HG03196 (cell line): Measurements from ENCODE around the gene ZFYVE27.

Source experiments
- ATAC-seq: cut with Tn5 transposase; IDR thresholded peaks from one replicate; pipeline ENCODE4 v1.9.1; 2021; ENCODE audit not compliant: unreplicated experiment

Gene ZFYVE27

DNA sequence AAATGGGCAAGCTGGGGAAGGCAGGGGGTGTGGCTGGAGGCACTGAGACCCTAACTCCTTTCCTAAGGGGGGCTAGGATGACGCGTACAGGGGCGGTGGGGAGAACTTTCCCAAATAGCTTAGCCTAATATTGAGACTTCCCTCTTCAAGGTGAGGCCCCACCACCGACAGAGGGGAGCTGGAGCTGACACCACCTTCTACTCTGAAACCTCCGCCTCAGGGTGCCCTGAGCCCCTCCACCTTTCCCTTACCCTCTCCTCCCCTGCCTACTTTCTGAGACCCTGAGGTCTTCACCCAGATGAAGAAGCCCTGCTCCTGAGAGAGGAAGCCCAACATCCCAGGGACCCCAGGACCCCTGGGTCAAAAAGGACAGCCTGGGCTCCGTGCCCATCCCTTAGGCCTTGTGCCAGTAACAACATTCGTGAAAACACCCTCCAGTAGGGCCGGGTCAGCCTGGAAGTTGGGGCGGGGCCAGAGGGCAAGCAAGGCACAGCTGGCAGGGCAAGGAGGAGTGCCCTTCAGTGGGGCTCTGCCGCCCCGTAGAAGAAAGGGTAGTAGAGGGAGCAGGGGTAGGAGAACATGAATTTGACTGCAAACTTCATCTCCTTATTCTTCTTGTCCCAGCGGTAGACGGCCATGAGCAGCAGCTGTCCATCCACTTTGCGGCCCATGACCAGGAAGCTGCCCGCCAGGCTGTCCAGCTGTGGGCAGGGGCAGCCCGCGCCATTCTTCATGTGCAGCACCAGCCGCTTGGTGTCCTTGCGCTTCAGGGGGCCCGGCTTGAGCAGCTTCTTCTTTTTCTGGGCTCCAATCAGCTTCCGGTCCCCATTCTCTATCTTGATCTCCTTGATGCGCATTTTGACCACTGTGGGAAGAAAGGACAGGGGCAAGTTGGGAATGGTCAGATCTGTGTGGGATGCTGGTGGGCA lies 30.3 kb downstream of the ZFYVE27 start:
- no peak for ATAC-seq

DNA sequence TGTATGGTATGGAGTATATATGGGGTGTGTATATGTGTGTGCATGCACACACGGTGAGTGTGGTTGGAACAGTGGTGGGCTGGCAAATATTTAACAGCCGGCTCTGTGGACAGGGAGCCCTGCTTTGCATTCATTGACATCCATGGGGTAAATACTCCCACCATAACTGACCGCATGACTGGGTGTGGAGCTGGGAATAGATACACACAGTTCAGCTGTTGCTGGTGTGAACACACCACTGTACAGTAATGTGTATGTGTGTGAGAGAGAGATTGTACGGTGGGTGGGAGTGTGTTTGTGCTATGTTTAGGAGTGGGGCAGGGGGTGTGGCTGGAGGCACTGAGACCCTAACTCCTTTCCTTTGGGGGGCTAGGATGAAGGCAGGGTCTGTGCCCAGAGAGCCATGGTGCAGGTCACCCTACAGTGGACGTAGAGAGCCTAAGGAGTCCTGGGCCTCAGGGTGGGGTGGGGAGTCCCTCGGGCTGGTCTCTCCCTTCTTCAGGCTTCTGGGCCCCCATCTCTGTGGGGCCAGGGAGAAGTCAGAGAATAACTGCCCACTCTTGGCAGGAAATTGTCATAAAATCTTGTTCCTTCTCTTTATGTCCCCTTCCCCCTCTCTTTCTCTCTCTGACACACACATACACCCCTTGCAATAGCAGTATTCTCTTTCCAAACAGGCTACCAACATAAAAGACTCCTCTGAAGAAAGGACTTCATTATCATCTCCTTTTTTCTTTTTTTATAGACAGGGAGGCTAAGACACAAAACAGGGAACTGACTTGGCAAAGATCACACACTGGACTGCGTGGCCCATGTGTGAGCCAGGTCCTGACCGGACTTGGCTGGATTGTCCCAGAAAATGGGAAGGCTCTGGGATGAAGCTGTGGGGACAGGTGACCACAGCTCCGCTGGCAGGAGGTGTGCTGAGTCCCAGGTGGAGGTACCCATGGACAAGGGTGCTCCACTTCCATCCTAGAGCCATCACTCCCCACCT lies 31.7 kb downstream of the ZFYVE27 start:
- no peak for ATAC-seq

DNA sequence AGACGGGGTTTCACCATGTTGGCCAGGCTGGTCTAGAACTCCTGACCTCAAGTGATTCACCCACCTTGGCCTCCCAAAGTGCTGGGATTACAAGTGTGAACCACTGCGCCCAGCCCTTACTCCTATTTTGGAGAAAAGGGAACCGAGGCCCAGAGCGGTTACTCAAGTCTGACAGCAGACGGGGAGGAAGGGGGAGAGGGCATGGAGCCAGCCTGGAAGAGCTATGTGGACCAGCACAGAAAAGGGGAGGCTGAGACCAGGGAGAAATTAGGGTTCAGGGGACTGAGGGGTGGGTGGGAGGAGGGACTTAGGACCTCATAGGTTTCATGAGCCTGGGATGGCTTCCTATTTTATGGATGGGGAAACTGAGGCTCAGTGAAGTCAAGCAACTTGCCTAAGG lies 33.3 kb downstream of the ZFYVE27 start:
- ATAC-seq = no peak

DNA sequence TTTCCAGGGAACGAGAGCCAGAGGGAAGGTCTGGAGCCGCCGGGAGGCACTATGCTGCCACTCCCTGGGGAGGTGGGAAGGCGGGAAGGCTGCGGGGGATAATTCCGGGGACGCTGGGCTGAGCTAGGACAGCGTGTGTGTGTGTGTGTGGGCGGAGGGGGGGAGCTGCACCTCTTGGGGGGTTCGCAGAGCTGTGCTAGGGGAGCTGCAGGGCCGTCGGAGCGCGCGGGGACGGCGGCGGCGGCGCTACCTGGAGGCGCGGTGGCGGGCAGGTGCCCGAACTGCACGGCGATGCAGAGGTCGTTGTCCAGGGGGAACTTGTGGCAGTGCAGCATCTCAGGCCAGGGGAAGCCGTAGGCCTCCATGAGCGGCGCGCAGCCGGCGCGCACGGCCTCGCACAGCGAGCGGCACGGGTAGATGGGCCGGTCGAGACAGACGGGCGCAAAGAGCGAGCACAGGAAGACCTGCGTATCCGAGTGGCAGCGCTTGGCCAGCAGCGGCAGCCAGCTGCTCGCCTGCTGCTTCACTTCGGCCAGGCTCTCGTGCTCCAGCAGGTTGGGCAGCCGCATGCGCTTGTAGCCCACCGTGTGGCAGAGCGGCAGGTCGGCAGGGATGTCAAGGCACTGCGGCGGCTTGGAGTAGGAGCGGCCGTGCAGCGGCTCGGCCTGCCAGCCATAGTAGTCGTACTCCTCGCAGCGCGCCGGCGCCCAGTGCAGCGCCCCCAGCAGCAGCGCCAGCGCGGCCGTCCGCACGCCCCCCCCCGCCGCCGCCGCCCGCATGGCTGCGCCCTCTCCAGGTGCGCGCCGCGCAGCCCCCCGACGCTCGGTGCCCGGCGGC lies 34.3 kb downstream of the ZFYVE27 start:
- no peak for ATAC-seq

DNA sequence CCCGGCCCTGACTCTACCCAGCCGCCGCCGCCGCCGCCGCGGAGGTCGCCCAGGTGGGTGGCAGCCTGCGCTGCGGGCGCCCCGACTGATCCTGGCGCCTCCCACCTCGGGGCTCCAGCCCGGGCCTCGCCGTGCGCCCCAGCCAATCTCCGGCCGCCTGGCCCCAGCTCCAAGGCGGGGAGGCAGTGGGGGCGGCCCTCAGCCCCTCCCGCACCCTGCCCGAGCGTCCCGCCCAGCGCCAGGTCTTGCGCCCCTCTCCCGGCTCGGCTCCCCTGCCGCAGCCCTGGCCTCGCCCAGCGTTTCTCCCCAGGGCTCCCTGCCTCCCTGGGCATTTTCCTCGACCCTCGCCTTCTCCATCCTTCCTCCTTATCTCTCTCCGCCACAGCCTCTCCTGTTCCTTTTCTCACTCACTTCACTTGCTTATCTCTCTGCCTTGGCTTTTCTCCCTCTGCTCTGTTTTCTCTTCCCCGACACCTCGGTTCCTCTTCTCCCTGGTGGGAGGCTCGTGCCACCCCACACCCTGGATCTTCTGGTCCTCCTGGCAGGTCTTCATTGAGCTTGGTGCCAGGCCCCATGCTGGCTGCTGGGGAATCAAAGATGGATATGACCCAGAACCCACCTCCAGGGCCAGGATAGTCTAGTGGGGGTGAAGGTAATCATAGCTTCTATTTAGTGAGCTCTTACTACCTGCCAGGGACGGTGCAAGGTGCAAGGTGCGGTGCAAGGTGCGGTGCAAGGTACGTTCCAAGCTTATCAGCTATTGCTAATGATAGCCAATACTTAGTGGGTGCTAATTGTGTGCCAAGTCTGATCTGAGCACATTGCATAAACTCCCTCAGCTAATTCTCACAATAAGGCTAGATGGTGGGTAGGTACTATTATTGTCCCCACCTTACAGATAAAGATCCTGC lies 35.2 kb downstream of the ZFYVE27 start, which contains the start of gene SFRP5:
Gene SFRP5 (minus strand): TSS at position 87 of the 911 bp plus-strand sequence. CDS start 166 bp downstream, outside the sequence.
- ATAC-seq = no peak

DNA sequence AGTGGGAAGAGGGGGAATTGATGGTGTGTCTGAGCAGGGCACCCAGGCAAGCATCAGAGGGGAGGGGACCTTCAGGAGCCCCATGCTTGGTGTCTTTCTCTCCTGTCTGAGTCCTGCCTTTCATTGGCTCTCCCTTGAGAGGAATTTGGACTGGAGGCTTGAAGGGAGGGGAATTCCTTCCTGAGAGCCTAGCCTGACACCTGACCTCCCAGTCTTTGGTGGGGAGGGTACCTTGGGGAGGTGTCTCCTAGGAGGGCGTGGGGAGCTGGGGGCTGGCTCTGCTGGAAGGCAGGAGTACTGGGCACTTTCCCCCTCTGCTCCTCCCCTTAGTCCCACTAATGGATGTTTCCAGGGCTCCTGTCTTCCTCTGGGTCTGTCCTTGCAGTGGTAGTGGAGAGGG lies 36.2 kb downstream of the ZFYVE27 start:
- ATAC-seq = no peak

DNA sequence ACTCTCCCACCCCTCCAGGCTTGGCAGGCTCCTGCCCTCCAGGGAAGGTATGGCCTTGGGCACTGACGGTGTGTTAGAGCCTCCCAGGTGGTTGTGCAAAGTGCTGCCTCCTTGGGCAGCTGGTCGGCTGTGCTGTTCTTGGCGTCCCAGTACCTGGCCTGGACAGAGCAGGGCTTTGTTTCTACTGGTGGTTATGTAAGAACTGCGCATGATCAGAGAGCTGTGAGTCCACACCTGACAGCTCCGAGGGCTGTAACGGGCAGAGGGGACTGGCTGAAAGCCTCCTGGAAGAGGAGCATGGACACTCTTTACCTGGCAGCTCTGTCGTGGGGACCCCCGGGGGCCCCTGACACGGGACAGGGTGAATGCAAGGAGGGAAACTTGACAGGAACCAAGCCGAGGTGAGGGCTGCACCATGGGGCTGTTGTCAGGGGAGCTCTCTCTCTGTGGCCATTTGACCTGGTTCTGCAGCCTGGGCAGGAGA lies 37.9 kb downstream of the ZFYVE27 start:
- no peak for ATAC-seq

DNA sequence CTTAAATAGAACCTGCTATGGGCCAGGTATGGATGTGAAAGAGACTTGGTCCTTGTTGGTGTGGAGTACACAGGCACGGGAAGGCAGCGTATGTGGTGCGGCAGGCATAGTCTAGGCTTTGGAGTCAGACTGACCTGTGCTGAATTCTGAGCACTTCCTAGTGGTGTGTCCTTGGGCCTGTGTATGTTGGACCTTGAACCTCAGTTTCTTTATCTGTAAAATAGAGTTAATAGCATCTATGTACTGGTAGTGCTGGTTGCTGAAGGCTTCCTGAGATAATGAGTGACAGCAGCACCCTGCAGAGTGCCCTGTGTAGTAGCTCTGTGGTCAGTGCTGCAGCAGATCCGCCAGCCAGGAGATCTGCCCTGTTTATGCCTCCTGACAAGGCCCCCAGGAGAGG lies 40.2 kb downstream of the ZFYVE27 start:
- no peak for ATAC-seq

DNA sequence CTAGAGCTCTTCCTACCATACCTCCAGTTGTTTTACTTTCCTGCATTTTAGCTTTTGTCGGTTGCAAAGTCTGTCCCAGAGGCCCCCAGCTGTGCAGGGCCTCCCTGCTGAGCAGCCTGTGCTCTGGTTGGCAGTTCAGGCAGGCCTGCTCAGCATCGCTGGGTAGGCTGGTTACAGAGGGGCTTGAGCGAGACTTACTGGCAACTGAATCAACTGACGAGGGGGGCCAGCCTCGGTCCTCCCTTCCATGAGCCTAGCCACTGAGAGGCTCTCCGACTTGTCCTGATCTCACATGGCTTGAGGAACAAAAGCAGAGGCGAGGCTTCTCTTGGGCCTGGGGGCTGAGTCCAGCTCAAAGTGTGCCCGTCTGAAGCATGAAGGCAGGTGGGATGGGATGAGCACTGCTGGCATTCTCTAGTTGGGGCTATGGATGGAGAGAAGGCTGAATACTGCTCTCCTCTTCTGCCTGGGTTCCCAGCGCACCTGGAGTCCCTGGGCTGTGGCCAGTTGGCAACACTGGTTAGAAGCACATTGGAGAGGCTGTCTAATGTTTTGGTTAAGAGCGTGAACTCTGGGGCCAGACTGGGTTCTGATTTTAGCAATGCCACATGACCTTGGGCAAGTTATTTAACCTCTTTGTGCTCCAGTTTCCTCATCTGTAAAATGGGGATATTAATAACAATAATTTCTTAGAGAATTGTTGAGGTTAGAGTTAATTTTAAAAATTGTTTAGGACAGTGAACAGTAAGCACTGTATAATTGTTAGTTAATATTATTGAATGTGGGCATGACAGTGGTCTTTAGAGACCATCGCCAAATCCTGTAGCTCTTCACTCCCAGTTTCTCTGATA lies 41.7 kb downstream of the ZFYVE27 start:
- no peak for ATAC-seq

DNA sequence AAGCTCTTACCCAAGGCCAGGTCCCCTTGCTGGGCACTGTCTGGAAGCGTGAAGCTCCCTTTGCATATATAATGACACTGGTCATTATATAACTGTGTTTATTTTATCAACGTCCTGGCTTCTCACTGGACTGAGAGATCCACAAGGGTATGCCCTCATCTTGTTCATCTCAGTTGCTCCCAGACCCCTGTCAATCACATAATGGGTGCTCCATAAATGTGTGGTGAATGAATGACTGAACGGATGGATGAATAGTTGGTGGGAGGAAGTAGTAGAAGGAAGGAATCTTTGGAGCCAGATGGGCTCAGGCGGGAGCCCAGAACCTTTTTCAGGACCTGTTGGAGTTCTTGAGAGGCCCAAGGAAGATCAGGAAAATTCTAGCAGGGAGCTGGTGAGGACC lies 42.6 kb downstream of the ZFYVE27 start:
- ATAC-seq = no peak

DNA sequence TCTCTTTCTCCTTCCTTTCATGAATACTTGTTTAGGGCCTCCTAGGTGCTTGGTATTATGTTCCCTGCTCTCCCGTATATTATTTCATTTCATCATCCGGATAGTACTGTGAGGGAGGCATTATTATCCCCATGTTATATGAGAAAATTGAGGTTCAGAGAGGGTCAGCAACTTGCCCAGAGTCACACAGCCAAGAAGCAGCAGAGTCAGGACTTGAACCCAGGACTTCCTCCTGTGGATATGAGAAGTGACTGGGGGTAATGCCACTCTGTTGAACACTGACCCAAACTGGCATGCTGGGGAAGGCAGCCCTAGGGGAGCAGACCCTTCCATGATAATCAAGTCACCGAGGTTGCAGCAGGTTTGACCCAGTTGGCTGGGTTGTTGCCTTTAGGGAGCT lies 43.0 kb downstream of the ZFYVE27 start:
- no peak for ATAC-seq

DNA sequence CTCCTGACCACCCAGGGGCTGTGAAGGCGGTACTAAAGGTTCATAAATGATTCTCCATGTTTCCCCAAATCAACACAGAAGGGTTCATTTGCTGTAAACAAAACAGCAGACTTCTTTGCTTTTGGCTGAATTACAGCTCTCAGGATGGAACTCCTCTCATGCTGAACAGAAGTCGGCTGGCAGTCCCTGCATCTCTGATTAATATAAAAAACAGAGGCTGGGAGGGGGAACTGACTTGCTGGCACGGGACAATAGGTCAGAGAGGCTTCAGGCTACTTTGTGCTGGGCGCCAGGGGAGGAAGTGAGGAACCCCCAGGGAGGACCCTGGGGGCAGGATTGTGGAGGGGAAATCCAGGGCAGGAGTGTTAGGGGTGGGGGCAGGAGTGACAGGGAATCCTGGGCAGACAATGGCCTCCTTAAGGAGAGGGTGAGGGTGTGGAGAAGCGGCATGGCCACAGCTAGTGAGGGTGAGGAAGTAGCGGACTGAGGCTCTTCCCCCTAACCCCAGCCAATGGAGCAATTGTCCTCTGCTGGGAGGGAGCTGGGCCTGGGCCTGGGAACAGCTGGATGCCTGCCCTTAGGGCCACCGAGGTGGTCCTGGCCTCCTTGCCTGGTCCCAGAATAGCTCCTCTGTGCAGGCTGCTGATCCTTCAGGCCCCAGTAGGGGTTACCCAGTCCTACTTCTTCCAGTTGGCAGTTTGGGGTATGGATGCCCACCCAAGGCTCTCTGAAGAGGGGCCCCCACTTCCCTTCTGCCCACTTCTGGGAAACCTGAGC lies 44.1 kb downstream of the ZFYVE27 start:
- ATAC-seq = no peak

DNA sequence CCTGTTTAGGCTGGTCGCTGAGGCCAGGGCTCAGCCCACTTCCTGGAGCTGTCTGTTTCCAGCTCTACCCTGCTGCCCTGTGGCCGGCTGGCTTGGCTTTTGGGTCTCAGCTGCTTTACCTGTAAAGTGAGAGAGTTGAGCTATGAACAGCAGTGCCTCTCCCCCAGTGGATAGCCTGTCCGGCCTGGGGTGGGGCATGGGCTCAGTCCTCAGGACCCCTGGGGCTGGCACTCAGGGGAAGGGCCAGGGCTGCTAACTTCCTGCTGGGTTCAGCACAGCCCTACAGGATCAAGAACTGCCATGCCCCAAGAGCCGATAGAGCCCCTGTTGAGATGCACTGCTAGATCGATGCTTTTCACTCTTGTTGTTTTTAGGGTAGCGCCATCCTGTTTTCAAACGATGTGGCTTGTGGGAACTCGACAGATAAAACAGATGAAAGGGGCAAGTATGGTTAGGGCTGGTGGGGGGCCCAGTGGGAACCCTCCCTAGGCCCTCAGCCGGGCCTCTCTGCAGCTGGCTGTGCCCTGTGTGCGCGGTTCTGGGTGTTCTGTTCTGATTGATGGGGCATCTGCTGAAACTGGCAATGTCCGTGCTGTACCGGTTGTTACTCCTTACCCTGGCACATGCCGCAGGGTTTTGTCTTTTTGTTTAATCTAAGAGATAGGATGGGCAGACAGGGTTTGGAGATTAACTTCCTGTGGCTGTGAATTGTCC lies 44.8 kb downstream of the ZFYVE27 start:
- ATAC-seq = no peak

DNA sequence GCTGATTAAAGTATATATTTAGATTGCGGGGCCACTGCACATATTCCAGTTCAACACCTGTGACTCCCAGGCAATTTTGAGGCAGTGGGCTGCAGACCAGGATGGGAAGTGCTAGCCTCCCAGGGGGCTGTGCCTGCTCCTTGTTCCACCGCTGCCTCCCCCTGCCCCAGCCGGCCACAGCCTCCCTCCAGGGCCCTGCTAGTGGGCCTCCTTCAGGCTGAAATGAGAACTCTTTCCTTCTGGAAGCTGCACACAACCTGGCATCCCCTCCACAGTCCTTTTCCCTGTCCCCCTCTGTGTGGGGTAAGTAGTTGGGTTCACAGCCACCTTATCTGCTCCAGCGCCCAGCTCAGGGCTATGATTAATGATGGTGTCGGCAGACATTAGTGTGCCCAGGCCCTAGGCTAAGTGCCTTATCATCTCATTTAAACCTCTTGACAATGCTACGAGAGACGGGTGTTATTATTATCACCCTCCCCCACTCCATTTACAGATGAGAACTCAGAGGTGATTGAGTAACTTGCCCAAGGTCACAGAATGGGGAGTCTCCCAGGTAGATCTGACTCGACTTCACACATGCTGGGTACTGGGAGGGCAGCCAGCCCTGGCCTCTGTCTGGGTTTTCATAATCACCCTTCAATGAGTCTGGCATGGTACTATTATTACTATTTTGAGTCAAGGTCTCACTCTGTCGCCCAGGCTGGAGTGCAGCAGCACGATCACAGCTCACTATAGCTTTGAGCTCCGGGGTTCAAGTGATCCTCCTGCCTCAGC lies 45.7 kb downstream of the ZFYVE27 start:
- ATAC-seq = no peak

DNA sequence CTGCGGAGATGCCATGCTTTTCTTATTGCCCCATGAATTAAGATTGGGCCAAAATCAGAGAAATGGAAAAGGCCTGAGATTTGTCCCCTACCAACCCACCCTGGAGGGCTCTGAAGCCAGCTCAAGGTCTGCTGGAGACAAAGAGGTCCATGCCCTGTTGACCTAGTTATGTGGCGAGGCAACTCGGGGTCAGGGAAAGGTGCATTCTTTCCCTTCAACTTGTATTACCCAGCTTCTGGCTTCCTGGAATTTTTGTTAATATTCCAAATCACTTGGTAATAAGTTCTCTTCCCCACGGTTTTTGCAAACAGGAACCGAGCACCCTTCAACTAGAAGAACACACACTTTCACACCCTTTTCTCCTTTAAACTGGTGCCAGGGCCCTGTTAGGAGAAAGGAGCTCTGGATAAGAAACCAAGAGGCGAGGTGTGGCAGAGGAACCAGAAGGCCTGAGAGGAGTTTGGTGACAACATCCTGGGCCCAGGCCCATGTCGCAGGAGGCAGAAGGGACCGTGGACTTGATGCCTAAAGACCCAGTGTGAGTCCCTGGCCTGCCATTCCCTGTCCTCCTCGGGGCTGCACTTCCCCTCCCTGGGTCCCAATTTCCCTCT lies 47.4 kb downstream of the ZFYVE27 start:
- ATAC-seq = no peak

DNA sequence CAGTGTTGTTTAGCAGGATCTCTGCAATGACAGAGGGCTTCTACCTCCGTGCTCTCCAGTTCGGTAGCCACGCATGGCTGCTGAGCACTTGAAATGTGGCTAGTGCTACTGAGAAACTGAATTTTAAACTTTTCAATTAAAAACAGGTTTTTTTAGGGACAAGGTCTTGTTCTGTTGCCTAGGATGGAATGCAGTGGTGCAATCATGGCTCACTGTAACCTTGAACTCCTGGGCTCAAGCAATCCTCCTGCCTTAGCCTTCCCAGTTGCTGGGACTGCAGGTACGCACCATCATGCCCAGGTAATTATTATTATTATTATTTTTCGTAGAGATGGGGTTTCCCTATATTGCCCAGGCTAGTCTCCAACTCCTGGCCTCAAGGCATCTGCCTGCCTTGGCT lies 48.3 kb downstream of the ZFYVE27 start:
- ATAC-seq = no peak
